K562 (cell line): ENCODE results near the gene GALNS. TPM values are rescaled to one million over a fixed set of nuclear protein-coding genes. Genes with fewer than 3 reads are reported as not detected.

Experiments
- ATAC-seq: fragments of 200-7000 bp; cut with Tn5 transposase; 3 replicates; pipeline ENCODE4 v1.9.1; 2020; ENCODE audit warnings: moderate library complexity
- BruUV-seq: library from RNA; stranded (reverse); fragments of 400-500 nt; replicated peaks from 2 replicates; lab custom pipeline; 2021; lab: Mats Ljungman, UMichigan
- CTCF ChIA-PET: fragments of 300-600 bp; formaldehyde crosslinking; extraction: SDS; loops from one replicate; lab custom pipeline; 2021; ENCODE audit warnings: low intra/inter-chr PET ratio; lab: Yijun Ruan, JAX
- POLR2A ChIA-PET: fragments of 300-600, 350-650 bp; sonication (Branson Sonifier 250); formaldehyde crosslinking; extraction: SDS; loops from one replicate; lab custom pipeline; 2021; ENCODE audit warnings: antibody characterized with exemption, inconsistent platforms; lab: Yijun Ruan, JAX
- DNase-seq, 4 experiments: peaks; one replicate each; pipeline versions ENCODE4 v3.0.0 to v3.0.0-alpha.2; 2011 to 2018; ENCODE audit warnings: low spot score in 3 of 4, mixed read lengths in 3 of 4; ENCODE audit errors: extremely low read depth in 1 of 4
- FAIRE-seq: peaks from 2 replicates; lab custom pipeline; 2011; peaks lifted over from hg19 to GRCh38; lab: Jason Lieb, UNC
- H2AFZ ChIP-seq: 2 replicates; pipeline ENCODE4 v1.6.0; 2011; ENCODE audit warnings: low read depth, low read length, control low read depth, inconsistent platforms
- H3K27ac ChIP-seq: fragments of 200-600 bp; 3 replicates; pipeline ENCODE4 v1.8.0; 2011; ENCODE audit warnings: low read depth, mild to moderate bottlenecking, control low read depth, inconsistent platforms, low read length, moderate library complexity, mixed read lengths; ENCODE audit errors: extremely low read depth
- H3K27me3 ChIP-seq, 2 experiments: fragments of 300-600 bp in 1 of 2; 2 replicates in 1 of 2; 3 replicates in 1 of 2; pipeline versions ENCODE4 v1.6.0 to v1.8.0; 2011; ENCODE audit warnings: inconsistent platforms in 2 of 2, low read length in 2 of 2, mild to moderate bottlenecking in 1 of 2, mixed read lengths in 1 of 2, moderate library complexity in 1 of 2; ENCODE audit not compliant: control insufficient read depth in 2 of 2, insufficient read depth in 2 of 2
- H3K36me3 ChIP-seq: fragments of 300-600 bp; 3 replicates; pipeline ENCODE4 v1.8.0; 2011; ENCODE audit warnings: mild to moderate bottlenecking, low read length, inconsistent platforms; ENCODE audit not compliant: control insufficient read depth, insufficient read depth
- H3K4me1 ChIP-seq, 2 experiments: fragments of 200-600 bp in 1 of 2; replicated peaks in 1 of 2; 2 replicates in 1 of 2; 3 replicates in 1 of 2; pipeline versions ENCODE4 v1.5.1 to v1.8.0; 2011; ENCODE audit warnings: inconsistent platforms in 2 of 2, low read length in 2 of 2, mild to moderate bottlenecking in 1 of 2, mixed read lengths in 1 of 2, moderate library complexity in 1 of 2; ENCODE audit not compliant: control insufficient read depth in 2 of 2, insufficient read depth in 2 of 2
- H3K4me2 ChIP-seq: 2 replicates; pipeline ENCODE4 v1.6.1; 2011; ENCODE audit warnings: low read length, control low read depth, inconsistent platforms, mixed read lengths; ENCODE audit not compliant: insufficient read depth
- H3K4me3 ChIP-seq: fragments of 200-600 bp; sonication (generic), shearing (Covaris generic); 2 replicates; pipeline ENCODE4 v1.5.1; 2016; ENCODE audit warnings: control low read depth, inconsistent platforms
- H3K79me2 ChIP-seq: fragments of 200-600 bp; 3 replicates; pipeline ENCODE4 v1.8.0; 2011; ENCODE audit warnings: low read length, inconsistent platforms; ENCODE audit not compliant: control insufficient read depth, insufficient read depth
- H3K9ac ChIP-seq, 2 experiments: 2 replicates each; pipeline versions ENCODE4 v1.6.0 to v1.6.1; 2011; ENCODE audit warnings: low read depth in 2 of 2, low read length in 2 of 2, control low read depth in 1 of 2, inconsistent platforms in 1 of 2, mild to moderate bottlenecking in 1 of 2, mixed read lengths in 1 of 2; ENCODE audit not compliant: insufficient read depth in 1 of 2
- H3K9me1 ChIP-seq: one replicate; pipeline ENCODE4 v1.6.0; 2011; ENCODE audit warnings: inconsistent platforms, mild to moderate bottlenecking, low read length, moderate library complexity; ENCODE audit not compliant: control insufficient read depth, insufficient read depth
- H3K9me3 ChIP-seq: replicated peaks from 2 replicates; pipeline ENCODE4 v1.5.1; 2011; ENCODE audit warnings: low read depth, low read length, inconsistent platforms; ENCODE audit not compliant: control insufficient read depth, insufficient read depth
- H4K20me1 ChIP-seq: replicated peaks from 2 replicates; pipeline ENCODE4 v1.6.1; 2011; ENCODE audit warnings: low read length, inconsistent platforms, mixed read lengths; ENCODE audit not compliant: control insufficient read depth, insufficient read depth
- JUN ChIP-seq, 2 experiments: sonication (generic) in 1 of 2; formaldehyde crosslinking in 1 of 2; IDR thresholded peaks; 2 replicates each; pipeline versions ENCODE4 v1.6.1 to v1.8.0; 2012 to 2022; ENCODE audit warnings: borderline replicate concordance in 2 of 2, mild to moderate bottlenecking in 2 of 2, improper control_type of control experiment in 1 of 2, low read depth in 1 of 2, low read length in 1 of 2, missing genetic modification reagents in 1 of 2
- NFIC ChIP-seq: fragments of 450-650 bp; IDR thresholded peaks from 2 replicates; pipeline ENCODE4 v1.6.1; 2017; ENCODE audit warnings: mild to moderate bottlenecking, inconsistent platforms
- TCFL5 ChIP-seq: fragments of 250-450 bp; sonication (Bioruptor Pico); conservative IDR thresholded peaks from 2 replicates; pipeline ENCODE4 v1.6.1; 2021; ENCODE audit warnings: mild to moderate bottlenecking, moderate library complexity, matching md5 sums
- ZNF584 ChIP-seq: fragments of 200-800 bp; sonication (Bioruptor generic); IDR thresholded peaks from 2 replicates; pipeline ENCODE4 v1.6.1; 2016; ENCODE audit warnings: low read depth, mild to moderate bottlenecking, missing genetic modification characterization, missing compliant biosample characterization
- WGBS: fragments of 100-300 bp; shearing (Covaris generic); methylation state at CpG from one replicate; pipeline ENCODE4 v1.1.6; 2016; ENCODE audit warnings: low coverage, mixed read lengths; ENCODE audit not compliant: insufficient coverage; ENCODE audit errors: missing lambda C conversion rate; 5-methylcytosine and 5-hydroxymethylcytosine counted together
- in situ Hi-C: fragments of 300-500 bp; cut with MboI; formaldehyde crosslinking; loops from 4 replicates; pipeline ENCODE4 v1.15.0; 2018; ENCODE audit warnings: inconsistent platforms, mixed read lengths
- intact Hi-C: fragments of 100-400 bp; cut with micrococcal nuclease; formaldehyde crosslinking; loops from 2 replicates; pipeline ENCODE4 v1.14.2; 2022
- polyA plus RNA-seq, 8 experiments: library from polyadenylated mRNA; depleted of rRNA in 4 of 8; stranded (reverse) in 5 of 8; unstranded in 3 of 8; fragments of >200 nt; fragmentation: Nextera tagmentation in 2 of 8; fragmentation: Illumina TruSeq in 1 of 8; extraction: Ambion mirVana in 2 of 8; extraction: Trizol in 1 of 8; gene quantifications; 2 replicates each; pipeline versions ENCODE4 v1.2.1 to v1.2.3, GENCODE V29; 2011 to 2014; ENCODE audit warnings: inconsistent platforms in 1 of 8, missing spikeins in 1 of 8
- total RNA-seq, 7 experiments: library from RNA; depleted of rRNA in 6 of 7; stranded (reverse); fragments of >200 nt in 6 of 7; fragmentation: Illumina TruSeq in 2 of 7; extraction: Trizol in 2 of 7; gene quantifications; 2 replicates each; pipeline versions ENCODE4 v1.2.1 to v1.2.3, GENCODE V29; 2011 to 2021; ENCODE audit warnings: low replicate concordance in 1 of 7
- TF ChIP-seq, protein P1 (sequence below): fragments of 250-450 bp; sonication (Bioruptor Pico); IDR thresholded peaks from 2 replicates; pipeline ENCODE4 v1.4.0; 2020
- TF ChIP-seq, protein P2 (sequence below): sonication (generic); formaldehyde crosslinking; IDR thresholded peaks from 2 replicates; pipeline ENCODE4 v1.8.0; 2022; ENCODE audit warnings: mild to moderate bottlenecking, low read depth, missing genetic modification reagents
- TF ChIP-seq, protein P3 (sequence below), 2 experiments: IDR thresholded peaks; 2 replicates each; pipeline ENCODE4 v1.6.1; 2012; ENCODE audit warnings: improper control_type of control experiment in 2 of 2, low read depth in 2 of 2, low read length in 2 of 2, borderline replicate concordance in 1 of 2
- TF ChIP-seq, protein P4 (sequence below), 3 experiments: fragments of 200-800 bp in 1 of 3; fragments of 250-450 bp in 1 of 3; fragments of 450-650 bp in 1 of 3; sonication (Bioruptor Pico) in 1 of 3; sonication (Bioruptor generic) in 1 of 3; formaldehyde crosslinking in 1 of 3; IDR thresholded peaks; 2 replicates each; pipeline versions ENCODE4 v1.6.1 to v1.8.0; 2016 to 2022; ENCODE audit warnings: mild to moderate bottlenecking in 2 of 3, missing genetic modification characterization in 2 of 3, missing compliant biosample characterization in 1 of 3, moderate library complexity in 1 of 3
- TF ChIP-seq, protein P5 (sequence below): fragments of 200-400 bp; formaldehyde crosslinking; IDR thresholded peaks from 2 replicates; pipeline ENCODE4 v1.6.1; 2017; ENCODE audit warnings: mild to moderate bottlenecking, low read depth, low read length, moderate library complexity

Gene GALNS
- total and polyA plus RNA-seq, 9 of the 15 experiments (the other 6 are each of a cell fraction or from before 2014, with no cell fraction given): 0.38 to 13.2 (median 4.3) TPM

DNA sequence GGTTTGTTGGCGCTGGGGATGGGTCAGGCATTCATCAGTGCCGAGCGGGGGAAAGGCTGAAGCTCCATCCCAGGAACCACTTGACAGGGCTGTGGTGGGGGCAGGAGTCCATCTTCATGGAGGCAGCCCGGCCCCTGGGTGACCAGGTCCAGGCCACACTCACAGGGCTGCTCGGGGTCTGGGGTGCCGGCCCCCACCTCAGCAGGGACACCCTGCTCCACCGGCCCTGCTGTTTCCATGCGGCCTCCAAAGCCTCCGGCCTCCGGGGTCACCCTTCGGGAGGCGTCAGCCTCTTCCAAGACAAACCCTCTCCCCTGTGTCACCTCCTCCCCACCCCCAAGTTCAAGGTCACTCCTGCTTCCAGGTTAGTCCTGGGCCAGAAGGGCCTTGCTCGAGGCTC, 22.1 kb downstream of the GALNS start:
- Histone ChIP-seq H4K20me1 (no peaks in the 10 kb centered on the region), H3K4me2 (no peak overlapping the region), H3K9ac (no peak overlapping the region), H3K36me3 (no peaks in the 10 kb centered on the region; the same call in 2 of the 3 replicates), H3K4me3 (no peak overlapping the region), H3K27ac (no peak overlapping the region), H3K4me1 (peaks cover 0 to 34% of the 10 kb centered on the region in 2 experiments; a peak in 2 of 5 replicates), H2AFZ (no peak overlapping the region), H3K9me1 (no peaks in the 10 kb centered on the region), H3K9me3 (no peaks in the 10 kb centered on the region), H3K27me3 (no peaks in the 10 kb centered on the region), H3K79me2 (no peaks in the 10 kb centered on the region)
- FAIRE-seq (no peak), ATAC-seq (no peak), DNase-seq (no peak)
- ChIA-PET CTCF (no interaction called here), POLR2A (no interaction called here)
- intact Hi-C loops: no loop called here
- in situ Hi-C loops: no loop called here
- WGBS: 86% methylated on average over 8 of the region's 13 CpGs
- no TSS peak for BruUV-seq
- TF ChIP-seq NFIC: no peak
- TF ChIP-seq, protein P1, sequence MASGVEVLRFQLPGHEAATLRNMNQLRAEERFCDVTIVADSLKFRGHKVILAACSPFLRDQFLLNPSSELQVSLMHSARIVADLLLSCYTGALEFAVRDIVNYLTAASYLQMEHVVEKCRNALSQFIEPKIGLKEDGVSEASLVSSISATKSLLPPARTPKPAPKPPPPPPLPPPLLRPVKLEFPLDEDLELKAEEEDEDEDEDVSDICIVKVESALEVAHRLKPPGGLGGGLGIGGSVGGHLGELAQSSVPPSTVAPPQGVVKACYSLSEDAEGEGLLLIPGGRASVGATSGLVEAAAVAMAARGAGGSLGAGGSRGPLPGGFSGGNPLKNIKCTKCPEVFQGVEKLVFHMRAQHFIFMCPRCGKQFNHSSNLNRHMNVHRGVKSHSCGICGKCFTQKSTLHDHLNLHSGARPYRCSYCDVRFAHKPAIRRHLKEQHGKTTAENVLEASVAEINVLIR (CRISPR knock-in tag): no peak
- TF ChIP-seq, protein P2, sequence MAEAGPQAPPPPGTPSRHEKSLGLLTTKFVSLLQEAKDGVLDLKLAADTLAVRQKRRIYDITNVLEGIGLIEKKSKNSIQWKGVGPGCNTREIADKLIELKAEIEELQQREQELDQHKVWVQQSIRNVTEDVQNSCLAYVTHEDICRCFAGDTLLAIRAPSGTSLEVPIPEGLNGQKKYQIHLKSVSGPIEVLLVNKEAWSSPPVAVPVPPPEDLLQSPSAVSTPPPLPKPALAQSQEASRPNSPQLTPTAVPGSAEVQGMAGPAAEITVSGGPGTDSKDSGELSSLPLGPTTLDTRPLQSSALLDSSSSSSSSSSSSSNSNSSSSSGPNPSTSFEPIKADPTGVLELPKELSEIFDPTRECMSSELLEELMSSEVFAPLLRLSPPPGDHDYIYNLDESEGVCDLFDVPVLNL: no peak
- TF ChIP-seq, protein P3, sequence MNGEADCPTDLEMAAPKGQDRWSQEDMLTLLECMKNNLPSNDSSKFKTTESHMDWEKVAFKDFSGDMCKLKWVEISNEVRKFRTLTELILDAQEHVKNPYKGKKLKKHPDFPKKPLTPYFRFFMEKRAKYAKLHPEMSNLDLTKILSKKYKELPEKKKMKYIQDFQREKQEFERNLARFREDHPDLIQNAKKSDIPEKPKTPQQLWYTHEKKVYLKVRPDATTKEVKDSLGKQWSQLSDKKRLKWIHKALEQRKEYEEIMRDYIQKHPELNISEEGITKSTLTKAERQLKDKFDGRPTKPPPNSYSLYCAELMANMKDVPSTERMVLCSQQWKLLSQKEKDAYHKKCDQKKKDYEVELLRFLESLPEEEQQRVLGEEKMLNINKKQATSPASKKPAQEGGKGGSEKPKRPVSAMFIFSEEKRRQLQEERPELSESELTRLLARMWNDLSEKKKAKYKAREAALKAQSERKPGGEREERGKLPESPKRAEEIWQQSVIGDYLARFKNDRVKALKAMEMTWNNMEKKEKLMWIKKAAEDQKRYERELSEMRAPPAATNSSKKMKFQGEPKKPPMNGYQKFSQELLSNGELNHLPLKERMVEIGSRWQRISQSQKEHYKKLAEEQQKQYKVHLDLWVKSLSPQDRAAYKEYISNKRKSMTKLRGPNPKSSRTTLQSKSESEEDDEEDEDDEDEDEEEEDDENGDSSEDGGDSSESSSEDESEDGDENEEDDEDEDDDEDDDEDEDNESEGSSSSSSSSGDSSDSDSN (IDR thresholded peaks at IDR 0.05; ENCODE audit: borderline replicate concordance in 1 of 2, low read depth in 2 of 2, low read length in 2 of 2): no peak
- no peak for TF ChIP-seq TCFL5 (CRISPR knock-in tag)
- TF ChIP-seq, protein P4, sequence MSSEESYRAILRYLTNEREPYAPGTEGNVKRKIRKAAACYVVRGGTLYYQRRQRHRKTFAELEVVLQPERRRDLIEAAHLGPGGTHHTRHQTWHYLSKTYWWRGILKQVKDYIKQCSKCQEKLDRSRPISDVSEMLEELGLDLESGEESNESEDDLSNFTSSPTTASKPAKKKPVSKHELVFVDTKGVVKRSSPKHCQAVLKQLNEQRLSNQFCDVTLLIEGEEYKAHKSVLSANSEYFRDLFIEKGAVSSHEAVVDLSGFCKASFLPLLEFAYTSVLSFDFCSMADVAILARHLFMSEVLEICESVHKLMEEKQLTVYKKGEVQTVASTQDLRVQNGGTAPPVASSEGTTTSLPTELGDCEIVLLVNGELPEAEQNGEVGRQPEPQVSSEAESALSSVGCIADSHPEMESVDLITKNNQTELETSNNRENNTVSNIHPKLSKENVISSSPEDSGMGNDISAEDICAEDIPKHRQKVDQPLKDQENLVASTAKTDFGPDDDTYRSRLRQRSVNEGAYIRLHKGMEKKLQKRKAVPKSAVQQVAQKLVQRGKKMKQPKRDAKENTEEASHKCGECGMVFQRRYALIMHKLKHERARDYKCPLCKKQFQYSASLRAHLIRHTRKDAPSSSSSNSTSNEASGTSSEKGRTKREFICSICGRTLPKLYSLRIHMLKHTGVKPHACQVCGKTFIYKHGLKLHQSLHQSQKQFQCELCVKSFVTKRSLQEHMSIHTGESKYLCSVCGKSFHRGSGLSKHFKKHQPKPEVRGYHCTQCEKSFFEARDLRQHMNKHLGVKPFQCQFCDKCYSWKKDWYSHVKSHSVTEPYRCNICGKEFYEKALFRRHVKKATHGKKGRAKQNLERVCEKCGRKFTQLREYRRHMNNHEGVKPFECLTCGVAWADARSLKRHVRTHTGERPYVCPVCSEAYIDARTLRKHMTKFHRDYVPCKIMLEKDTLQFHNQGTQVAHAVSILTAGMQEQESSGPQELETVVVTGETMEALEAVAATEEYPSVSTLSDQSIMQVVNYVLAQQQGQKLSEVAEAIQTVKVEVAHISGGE (CRISPR knock-in tag; IDR thresholded peaks at IDR 0.05): no peak
- TF ChIP-seq ZNF584 (CRISPR knock-in tag): no peak
- TF ChIP-seq, protein P5, sequence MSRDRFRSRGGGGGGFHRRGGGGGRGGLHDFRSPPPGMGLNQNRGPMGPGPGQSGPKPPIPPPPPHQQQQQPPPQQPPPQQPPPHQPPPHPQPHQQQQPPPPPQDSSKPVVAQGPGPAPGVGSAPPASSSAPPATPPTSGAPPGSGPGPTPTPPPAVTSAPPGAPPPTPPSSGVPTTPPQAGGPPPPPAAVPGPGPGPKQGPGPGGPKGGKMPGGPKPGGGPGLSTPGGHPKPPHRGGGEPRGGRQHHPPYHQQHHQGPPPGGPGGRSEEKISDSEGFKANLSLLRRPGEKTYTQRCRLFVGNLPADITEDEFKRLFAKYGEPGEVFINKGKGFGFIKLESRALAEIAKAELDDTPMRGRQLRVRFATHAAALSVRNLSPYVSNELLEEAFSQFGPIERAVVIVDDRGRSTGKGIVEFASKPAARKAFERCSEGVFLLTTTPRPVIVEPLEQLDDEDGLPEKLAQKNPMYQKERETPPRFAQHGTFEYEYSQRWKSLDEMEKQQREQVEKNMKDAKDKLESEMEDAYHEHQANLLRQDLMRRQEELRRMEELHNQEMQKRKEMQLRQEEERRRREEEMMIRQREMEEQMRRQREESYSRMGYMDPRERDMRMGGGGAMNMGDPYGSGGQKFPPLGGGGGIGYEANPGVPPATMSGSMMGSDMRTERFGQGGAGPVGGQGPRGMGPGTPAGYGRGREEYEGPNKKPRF: no peak
- no peak for TF ChIP-seq JUN (IDR thresholded peaks at IDR 0.05; ENCODE audit: borderline replicate concordance, low read depth, low read length)
- no peak for TF ChIP-seq JUN (CRISPR knock-in tag; IDR thresholded peaks at IDR 0.05; ENCODE audit: borderline replicate concordance)
